ENCODE data around the gene PKD2L2. TPM values are rescaled to one million over a fixed set of nuclear protein-coding genes. Genes with fewer than 3 reads are reported as not detected.
"Not testable (repeated sequence)": the region's sequence is repeated elsewhere in the genome, so short reads cannot be mapped to it uniquely, and the experiment has no call there.

Gene PKD2L2
- total RNA-seq, 1 experiment from 2014 or later: not detected

DNA sequence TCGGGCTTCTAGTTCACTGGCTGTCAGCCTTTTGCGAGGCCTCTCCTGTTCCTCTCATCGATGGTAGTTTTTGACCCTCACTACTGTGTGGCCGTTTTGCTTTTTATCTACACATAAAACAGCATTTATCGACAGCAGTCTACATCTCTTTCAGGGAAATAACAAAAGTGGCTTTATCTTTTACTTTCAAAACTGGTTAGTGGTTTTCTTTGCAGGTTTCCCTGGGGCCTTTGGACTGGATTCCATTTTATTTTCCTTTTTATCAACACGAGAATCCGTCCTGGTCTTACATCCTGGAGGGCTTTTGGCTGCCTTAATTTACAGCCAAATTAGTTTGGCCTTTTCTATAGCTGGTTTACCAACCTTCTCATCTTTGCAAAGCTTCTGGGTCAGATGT lies 793 bp upstream of the PKD2L2 start:
- no peak for DNase-seq (ENCODE audit: low read depth)

DNA sequence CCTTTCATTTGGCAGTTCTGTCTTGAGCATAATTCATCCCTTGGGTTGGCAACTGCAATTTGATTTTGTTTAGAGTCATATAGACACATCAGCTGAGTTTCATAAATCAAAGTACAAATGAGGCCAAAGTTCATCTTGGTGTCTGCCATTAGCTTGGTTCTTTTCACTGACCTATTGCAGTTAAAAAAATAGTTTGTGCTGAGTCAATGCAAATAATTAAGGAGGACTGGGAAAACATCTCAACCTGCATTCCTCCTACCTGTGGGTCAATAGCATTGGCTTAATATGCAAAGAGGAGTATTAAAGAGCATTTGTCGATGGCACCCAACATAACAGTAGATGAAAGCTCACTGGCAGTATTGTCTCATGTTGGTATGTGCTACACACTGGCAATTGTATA lies 1.6 kb downstream of the PKD2L2 start:
- DNase-seq (ENCODE audit: low read depth): no peak

DNA sequence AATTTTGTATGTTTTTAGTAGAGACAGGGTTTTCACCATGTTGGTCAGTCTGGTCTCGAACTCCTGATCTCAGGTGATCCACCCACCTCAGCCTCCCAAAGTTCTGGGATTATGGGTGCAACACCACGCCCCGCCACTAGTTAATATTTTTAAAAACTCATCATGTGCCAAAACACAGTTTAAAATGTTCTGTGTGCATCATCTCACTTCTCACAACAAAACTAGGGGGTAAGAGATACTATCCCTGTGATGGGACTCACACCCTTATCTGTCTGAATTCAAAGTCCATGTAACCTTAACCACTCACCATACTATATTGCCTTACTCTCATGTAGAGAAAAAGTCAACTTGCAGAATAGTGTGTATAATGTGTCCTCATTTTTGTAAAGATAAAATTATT lies 2.6 kb downstream of the PKD2L2 start:
- no peak for DNase-seq (ENCODE audit: low read depth)

DNA sequence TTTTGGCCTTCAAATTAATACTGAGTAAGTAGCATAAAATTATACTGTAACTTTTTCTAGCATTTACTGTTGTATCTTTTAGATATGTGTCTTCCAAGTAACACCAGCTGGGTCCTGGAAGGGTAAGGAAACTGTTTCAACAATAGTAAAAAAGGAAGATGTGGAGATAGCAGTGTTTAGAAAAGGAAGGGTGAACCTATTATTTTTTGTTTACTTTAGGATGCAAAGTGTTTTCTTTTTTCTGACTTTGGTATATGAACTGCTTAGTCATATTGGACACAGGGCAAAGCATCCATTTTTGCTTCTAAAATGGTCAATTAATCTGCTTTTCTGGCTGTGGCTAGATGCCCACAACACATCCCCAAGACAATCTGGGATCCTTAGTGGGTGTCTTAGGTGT lies 5.3 kb downstream of the PKD2L2 start:
- no peak for DNase-seq (ENCODE audit: low read depth)

DNA sequence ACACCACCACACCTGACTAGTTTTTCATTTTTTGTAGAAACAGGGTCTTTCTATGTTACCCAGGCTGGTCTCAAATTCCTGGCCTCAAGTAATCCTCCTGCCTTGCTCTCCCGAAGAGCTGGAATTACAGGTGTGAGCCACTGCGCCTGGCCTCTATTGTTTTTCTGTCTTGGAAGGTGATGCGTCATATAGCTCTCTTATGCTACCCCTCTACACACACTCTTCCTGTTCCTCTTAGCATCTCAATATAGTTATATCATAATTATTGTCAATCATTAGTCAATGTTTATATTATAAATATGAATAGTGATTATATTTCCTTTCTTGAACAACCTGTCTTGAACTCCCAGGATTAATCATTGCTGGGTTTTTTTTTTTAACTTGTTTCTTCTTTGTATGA lies 7.3 kb downstream of the PKD2L2 start:
- DNase-seq (ENCODE audit: low read depth): no peak

DNA sequence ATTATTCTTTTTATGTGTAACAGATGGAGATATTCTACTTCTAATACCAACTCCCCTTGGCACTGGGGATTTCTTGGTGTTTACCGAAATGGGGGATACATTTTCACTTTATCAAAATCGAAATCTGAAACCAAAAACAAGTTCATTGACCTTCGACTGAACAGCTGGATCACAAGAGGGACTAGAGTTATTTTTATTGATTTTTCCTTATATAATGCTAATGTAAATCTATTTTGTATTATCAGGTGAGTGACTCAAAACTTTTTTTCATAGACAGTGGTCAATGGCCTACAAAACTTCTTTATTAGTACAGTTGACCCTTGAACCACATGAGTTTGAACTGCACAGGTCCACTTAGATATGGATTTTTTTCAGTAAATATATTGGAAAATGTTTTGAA lies 10.2 kb downstream of the PKD2L2 start:
- no peak for DNase-seq (ENCODE audit: low read depth)

DNA sequence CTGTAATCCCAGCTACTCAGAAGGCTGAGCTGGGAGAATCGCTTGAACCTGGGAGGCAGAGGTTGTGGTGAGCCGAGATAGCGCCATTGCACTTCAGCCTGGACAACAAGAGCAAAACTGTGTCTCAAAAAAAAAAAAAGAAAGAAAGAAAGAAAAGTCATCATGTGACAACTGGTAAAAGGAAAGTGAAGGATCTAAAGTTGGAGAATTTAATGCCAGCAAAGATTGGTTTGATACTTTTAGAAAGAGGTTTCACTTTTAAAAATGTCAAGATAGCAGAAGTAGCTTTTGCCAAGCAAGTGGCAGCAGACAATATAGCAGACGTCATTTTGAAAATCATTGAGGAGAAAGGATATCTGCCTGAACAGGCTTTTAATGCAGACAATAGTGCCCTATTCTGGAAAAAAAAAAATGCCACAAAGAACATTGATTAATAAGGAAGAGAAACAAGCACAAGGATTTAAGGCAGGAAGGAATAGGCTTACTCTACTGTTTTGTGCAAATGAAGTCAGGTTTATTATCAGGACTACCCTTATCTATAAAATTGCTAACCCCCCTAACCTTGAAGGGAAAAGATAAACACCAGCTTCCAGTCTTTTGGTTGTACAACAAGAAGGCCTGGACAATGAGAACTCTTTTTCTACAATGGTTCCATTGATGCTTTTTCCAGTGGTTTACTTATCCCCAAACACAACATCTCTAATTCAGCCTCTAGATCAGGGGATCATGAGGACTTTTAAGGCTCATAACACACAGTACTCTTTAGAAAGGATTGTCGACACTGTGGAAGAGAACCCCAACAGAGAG lies 12.0 kb downstream of the PKD2L2 start:
- no peak for DNase-seq (ENCODE audit: low read depth)

DNA sequence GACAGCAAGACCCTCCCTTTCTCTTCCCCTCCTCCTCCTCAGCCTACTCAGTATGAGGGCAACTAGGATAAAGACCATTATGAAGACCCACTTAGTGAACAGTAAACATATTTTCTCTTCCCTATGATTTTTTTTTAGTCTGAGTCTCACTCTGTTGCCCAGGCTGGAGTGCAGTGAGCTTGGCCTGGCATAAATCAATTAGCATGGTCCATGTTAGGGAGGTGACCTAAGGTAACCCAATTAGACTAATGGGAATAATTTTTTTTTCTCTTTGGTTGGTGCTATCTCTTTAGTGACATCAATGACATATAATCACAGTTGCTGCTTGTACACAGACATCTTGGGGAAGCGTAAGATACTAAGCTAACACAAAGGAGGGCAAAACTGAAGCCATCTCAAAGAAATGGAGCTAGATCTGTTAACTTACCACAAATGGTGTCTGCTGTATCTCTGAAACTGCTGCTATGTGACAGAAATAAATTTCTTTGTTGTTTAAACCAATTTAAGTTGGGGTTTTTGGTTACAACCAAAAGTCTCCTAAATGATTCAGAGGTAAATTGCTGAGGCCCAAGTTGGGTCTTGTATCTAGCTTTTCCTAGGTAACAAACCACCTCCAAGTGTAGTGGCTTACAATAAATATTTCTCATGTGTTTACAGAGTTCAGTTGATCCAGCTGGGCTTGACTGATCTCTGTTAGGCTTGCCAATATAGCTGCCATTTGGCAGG lies 13.3 kb downstream of the PKD2L2 start:
- DNase-seq (ENCODE audit: low read depth): no peak

DNA sequence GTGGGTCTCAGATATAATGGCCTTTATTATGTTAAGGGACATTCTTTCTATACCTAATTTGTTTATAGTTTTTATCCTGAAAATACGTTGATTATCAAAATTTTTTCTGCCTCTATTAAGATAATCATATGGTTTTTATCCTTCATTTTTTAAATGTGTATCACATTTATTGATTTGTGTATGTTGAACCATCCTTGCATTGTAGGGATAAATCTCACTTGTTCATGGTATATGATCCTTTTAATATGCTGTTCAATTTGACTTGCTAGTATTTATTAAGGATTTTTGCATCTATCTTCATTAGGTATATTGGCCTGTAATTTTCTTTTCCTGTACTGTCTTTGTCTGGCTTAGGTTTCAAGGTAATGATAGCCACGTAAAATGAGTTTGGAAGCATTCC lies 25.5 kb downstream of the PKD2L2 start:
- no peak for DNase-seq (ENCODE audit: low read depth)

DNA sequence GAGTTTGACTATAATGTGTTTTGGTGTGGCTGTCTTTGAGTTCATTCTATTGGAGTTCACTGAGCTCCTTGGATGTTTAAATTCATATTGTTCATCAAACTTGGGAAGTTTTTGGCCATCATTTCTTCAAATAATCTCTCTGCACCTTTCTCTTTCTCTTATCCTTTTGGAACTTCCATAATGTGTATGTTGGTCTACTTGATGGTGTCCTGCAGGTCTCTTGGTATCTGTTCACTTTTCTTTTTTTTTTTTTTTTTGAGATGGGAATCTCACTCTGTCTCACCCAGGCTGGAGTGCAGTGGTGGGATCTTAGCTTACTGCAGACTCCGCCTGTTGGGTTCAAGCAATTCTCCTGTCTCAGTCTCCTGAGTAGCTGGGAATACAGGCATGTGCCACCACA lies 27.7 kb downstream of the PKD2L2 start:
- DNase-seq (ENCODE audit: low read depth): no peak

DNA sequence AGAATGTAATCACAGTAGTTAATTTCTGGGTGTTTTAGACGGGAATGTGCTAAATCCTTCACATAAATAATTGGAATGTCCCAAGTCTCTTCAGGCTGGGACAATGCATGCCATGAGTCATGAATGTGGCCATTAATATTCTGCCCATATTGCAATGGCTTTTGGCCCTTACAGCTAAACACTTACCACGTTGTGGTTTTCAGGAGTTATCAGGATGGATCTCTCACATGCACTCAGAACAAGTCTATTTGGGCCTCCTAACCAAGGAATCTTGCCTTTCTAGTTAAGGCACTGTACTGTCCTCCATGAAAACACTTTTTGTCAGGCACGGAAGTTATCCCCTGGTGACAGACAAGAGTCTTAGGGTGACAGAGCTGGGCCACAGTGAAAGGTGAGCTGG lies 32.7 kb downstream of the PKD2L2 start:
- peak; percentile 40 for DNase-seq (ENCODE audit: low read depth)

DNA sequence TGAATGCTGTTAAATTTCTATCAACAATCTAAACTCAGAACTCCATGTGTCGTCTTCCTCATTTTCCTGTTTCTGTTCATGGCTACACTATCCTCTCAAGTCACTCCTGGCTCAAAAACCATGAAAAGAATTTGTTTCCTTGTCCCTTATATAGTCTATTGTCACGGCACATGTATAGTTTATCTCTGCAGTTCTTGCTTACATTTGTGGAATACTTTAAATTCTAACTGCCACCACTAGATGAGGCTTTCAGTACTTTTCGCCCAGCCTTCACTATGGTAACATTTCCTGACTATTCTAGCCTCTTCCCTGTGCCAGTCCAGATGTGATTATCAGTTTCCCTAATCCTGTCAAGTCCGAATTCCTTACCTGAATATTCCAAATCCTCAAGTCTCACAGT lies 34.6 kb downstream of the PKD2L2 start:
- DNase-seq (ENCODE audit: low read depth): no peak

DNA sequence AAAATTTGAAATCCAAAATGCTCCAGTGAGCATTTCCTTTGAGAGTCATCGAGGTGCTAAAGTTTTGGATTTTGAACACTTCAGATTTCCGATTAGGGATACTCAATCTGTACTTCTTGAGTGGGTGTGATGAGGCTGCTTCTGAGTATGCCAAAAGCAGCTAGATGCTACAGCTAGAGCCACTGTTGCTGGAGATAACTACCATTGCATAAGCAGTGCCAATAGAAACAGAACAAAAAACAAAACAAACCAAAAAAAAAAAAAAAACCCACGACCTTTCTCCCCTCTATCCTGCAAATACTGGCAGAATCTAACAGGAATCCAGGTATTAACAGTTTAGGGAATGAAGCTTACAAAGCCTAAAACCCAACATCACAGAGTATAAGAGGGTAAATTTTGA lies 43.5 kb downstream of the PKD2L2 start:
- DNase-seq (ENCODE audit: low read depth): no peak

DNA sequence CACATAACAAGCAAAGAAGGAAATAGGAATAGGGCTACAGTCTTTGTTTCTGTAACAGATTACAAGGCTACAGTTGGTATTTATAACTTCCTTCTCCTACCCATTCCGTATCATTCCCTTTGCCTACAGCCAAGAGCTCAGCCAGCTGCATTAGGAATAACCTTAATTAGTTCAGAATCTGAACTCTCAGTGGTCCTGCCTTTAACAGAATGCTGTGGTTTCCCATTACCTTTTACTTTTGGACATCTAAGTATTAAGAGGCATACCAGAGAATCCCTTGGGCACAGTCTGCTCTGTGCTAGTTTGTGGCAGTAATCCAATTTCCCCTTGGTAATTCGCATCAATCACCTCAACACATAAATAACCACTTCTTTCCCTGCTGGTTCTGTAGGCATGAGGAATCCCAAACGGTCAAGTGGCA lies 44.2 kb downstream of the PKD2L2 start:
- no peak for DNase-seq (ENCODE audit: low read depth)

DNA sequence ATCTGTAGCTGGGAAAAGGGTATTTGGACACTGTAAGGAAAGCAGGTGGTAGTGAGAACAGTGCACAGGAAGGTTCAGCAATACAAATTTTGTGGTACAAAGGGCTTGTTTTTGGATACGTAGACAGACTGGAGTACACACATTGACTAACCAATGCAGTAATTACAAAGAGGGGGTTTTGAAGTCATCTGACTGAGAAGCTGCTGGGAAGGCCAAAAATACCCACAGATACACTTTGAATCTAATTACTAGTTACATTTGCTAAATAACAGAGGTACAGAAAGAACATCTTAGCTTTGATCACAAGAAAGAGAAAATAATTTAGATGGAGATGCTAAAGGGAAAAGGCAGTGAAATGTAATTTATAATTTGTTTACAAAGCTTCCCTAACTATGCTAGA lies 45.9 kb downstream of the PKD2L2 start:
- no peak for DNase-seq (ENCODE audit: low read depth)

DNA sequence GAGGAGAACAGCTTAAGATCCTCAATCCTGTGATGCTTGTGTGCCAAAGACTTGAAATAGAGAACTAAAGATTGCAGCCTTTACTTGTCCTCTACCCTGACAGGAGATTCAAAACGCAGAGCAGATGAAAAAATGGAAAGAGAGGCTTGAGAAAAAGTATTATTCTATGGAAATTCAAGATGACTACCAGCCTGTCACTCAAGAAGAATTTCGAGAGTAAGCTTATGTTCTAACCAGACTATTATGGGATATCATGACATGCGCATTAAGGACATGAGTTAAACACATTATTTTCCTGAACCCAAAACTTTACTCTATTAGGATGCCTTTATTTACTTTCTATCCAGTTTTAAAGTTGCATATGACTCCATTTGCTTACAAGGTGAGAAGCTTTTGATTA lies 46.4 kb downstream of the PKD2L2 start:
- DNase-seq (ENCODE audit: low read depth): no peak

DNA sequence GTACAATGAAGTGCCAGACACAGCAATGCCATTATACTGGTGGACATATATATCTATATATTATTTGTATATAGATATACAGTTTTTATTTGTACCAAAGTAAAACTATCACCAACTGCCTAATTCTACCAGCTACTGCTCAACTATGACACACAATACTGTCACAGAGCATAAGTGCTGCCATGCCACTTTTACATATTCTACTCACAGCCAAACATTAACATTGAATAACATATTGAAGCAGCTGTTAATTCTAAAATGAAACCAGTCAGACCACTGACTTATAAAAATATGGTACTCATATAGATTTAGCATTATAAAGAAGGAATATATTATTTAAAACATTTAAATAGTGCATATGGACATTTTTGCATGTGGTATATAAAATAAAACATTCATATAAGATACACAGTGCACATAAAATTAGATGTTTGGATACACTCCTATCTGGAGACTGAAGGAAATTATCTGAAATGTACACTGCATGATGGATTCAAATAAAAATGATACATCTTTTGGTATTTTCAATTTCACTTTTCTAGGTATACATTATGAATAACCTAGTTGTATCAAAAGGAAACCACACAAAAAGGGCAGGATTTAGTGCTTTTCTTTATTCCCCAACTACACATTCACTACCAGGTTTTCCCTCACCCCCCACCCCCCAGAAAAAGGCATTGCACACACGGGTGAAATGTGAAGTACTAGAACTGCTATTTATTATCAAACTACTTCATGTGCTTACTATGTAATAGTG lies 48.9 kb downstream of the PKD2L2 start:
- DNase-seq (ENCODE audit: low read depth): no peak

DNA sequence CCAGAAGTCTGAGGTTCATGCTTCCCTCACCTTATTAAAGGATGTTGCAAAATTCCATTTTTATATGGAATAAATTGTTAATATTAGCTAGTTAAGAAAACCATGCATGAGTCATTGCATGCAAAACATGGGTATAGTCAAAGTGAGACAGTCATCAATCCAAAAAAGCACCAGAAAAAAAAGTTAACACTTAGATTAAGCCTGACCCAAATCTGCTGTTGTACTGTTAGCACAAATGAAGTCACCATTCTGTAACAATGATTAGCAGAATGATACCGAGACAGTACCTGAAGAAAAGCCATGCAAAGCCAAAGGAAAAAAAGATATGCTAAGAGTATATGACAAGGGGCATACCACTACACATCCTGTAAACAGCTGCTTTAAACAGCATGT lies 49.5 kb downstream of the PKD2L2 start:
- DNase-seq (ENCODE audit: low read depth): no peak

DNA sequence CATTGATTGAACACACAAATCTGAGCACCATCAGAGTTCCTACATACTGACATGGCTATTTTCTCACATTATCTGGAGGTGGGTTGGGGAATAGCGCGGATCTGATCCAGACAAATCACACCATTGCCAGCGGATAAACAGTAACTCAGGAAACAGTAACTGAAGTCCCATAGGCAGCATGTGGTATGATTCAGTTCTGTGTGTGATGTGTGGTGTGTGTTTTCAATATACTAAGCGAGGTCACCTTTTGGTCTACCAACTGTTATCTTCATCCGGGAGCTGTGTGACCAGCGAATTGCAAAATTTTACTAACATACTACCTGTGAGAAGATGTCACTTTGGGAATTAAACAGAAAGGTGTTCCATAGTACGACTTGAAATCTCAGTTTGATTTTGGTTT lies 50.1 kb downstream of the PKD2L2 start:
- DNase-seq (ENCODE audit: low read depth): no peak

DNA sequence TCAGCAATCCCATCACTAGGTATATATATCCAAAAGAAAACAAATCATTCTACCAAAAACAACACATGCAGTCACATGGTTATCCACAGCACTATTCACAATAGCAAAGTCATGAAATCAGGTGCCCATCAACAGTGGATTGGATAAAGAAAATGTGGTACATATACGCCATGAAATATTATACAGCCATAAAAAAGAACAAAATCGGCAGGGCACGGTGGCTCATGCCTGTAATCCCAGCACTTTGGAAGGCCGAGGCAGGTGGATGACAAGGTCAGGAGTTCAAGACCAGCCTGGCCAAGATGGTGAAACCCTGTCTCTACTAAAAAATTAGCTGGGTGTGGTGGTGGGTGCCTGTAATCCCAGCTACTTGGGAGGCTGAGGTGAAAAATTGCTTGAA lies 55.0 kb downstream of the PKD2L2 start:
- DNase-seq (ENCODE audit: low read depth): not testable (repeated sequence)

DNA sequence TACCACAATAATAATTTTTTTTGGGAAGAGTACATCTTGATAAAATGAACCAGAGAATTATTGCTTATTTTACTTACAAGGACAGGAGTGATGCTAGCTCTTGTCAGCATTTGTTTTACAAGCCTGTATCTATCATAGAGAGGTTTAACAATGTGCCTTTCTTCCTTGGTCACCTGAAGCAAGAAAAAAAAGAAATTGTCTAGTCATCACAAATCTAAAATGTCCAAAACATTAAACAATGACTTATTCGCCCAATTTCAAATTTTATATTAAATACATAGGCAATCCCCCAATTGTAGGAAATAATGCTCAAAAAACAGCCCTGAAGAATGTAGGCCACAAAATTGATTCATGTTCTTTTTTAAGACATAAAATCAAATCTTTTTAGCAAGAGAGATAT lies 56.6 kb downstream of the PKD2L2 start:
- no peak for DNase-seq (ENCODE audit: low read depth)

DNA sequence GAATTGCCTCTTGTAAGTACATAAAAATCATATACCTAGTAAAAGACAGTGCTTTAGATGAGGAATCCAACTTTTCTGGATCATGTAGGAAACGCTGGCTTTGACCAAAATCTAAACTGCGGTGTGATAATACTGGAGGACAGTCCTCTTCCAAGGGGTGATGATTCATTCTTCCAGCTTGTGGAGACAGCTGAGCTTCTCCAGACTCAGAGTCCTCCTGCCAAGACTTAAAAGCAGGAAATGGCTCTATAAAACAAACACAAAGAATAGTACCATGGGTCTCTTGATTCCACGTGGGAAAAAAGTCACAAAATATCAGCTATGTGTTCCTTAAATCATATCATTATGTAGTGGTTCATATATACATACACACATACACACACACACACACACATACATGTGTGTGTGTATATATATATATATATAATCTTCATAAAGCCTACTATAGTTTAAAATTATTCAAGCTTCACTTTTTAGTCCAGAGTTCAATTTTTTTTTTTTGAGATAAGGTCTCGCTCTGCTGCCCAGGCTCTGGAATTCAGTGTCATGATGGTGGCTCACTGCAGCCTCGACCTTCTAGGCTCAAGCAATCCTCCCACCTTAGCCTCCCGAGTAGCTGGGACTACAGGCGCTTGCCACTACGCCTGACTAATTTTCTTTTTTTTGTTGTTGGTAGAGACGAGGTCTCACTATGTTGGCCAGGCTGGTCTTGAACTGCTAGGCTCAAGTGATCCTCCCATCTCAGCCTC lies 65.0 kb downstream of the PKD2L2 start:
- DNase-seq (ENCODE audit: low read depth): peak; percentile 73
